IMR-90 (cell line): Measurements from ENCODE around the gene LRRC61.

Experiments used
- RFX5 ChIP-seq: IDR thresholded peaks from 2 replicates; pipeline ENCODE4 v1.8.0; 2012; ENCODE audit warnings: low read depth, mild to moderate bottlenecking, low read length, moderate library complexity
- TF ChIP-seq, protein P1 (sequence below): conservative IDR thresholded peaks from 2 replicates; pipeline ENCODE4 v1.5.1; 2012; ENCODE audit warnings: mild to moderate bottlenecking, low read depth, low read length, improper control_type of control experiment

DNA sequence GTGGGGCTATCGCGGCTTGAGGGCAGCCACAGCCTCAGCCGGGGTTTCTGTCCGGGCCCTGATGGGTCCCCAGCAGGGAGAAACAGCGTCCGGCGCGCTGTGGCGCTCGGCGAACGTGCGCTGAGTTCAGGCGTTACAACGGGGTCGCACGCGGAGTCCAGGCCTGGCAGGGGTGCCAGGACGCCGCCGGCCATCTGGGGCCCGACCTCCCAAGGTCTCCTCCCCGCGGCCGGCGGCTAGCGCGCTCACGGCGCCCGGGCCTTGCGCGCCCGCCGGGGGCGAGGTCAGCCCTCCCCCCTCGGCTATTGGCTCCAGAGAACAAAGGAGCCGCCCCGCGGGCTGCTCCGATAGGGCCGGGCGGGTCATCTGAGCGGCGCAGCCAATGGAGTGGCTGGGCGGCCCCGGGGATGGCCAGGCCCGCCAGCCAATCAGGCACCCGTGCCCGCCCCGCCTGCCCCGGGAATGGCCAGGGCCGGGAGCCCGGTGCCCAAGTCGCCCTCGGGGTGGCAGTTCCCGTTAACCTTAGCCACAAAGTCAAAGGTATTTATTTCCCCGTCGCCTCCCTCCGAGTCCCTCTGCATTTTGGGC lies 55.8 kb downstream of the LRRC61 start, which contains the start of gene ZNF775:
- TF ChIP-seq, protein P1, sequence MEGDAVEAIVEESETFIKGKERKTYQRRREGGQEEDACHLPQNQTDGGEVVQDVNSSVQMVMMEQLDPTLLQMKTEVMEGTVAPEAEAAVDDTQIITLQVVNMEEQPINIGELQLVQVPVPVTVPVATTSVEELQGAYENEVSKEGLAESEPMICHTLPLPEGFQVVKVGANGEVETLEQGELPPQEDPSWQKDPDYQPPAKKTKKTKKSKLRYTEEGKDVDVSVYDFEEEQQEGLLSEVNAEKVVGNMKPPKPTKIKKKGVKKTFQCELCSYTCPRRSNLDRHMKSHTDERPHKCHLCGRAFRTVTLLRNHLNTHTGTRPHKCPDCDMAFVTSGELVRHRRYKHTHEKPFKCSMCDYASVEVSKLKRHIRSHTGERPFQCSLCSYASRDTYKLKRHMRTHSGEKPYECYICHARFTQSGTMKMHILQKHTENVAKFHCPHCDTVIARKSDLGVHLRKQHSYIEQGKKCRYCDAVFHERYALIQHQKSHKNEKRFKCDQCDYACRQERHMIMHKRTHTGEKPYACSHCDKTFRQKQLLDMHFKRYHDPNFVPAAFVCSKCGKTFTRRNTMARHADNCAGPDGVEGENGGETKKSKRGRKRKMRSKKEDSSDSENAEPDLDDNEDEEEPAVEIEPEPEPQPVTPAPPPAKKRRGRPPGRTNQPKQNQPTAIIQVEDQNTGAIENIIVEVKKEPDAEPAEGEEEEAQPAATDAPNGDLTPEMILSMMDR, result no peak
- TF ChIP-seq RFX5, result no peak
